BLaER1 treated with 17β-estradiol and CSF1 and Interleukin-3, amounts not matched to agents 10 nM and 100 nM (cell line): Measurements from ENCODE around the gene MTA3.
"Not testable (repeated sequence)": the region's sequence is repeated elsewhere in the genome, so short reads cannot be mapped to it uniquely, and the experiment has no call there.

Source experiments
- H3K27ac ChIP-seq, 11 experiments: shearing (Covaris generic); formaldehyde crosslinking; 2 replicates each; pipeline ENCODE4 v1.8.1; 2022
- H3K27me3 ChIP-seq, 11 experiments: shearing (Covaris generic); formaldehyde crosslinking; 2 replicates each; pipeline ENCODE4 v1.8.1; 2022
- H3K36me3 ChIP-seq, 11 experiments: shearing (Covaris generic); formaldehyde crosslinking; 2 replicates each; pipeline ENCODE4 v1.8.1; 2022
- H3K4me1 ChIP-seq, 10 experiments: shearing (Covaris generic); formaldehyde crosslinking; 2 replicates each; pipeline ENCODE4 v1.8.1; 2022
- H3K4me2 ChIP-seq, 11 experiments: shearing (Covaris generic); formaldehyde crosslinking; 2 replicates each; pipeline ENCODE4 v1.8.1; 2022
- H3K4me3 ChIP-seq, 10 experiments: shearing (Covaris generic); formaldehyde crosslinking; 2 replicates each; pipeline ENCODE4 v1.8.1; 2022
- H3K9ac ChIP-seq, 11 experiments: shearing (Covaris generic); formaldehyde crosslinking; 2 replicates each; pipeline ENCODE4 v1.8.1; 2022
- H3K9me3 ChIP-seq, 11 experiments: shearing (Covaris generic); formaldehyde crosslinking; replicated peaks in 1 of 11; 2 replicates each; pipeline ENCODE4 v1.8.1; 2022
- H4K20me1 ChIP-seq, 11 experiments: shearing (Covaris generic); formaldehyde crosslinking; 2 replicates each; pipeline ENCODE4 v1.8.1; 2022
- Cebpa-rat ChIP-seq, 11 experiments: shearing (Covaris generic); IDR thresholded peaks; 2 replicates each; pipeline ENCODE4 v1.8.1; 2022

The MTA3 gene

GRCh38 chr2:42613281-42614064, 45.0 kb downstream of the MTA3 start:
- no peak for TF ChIP-seq Cebpa-rat (IDR thresholded peaks at IDR 0.05)
- peaks cover 57 to 97% (median 81%) of the 10 kb centered on the region in 11 experiments for H3K36me3 ChIP-seq
- H3K4me2 ChIP-seq, result no peak overlapping the region
- no peaks in the 10 kb centered on the region for H4K20me1 ChIP-seq
- no peaks in the 10 kb centered on the region for H3K27me3 ChIP-seq
- no peak overlapping the region for H3K4me3 ChIP-seq
- peaks cover 0 to 6% (median 0%) of the 10 kb centered on the region in 10 experiments; a peak in 1 of 20 replicates for H3K4me1 ChIP-seq
- no peak overlapping the region for H3K27ac ChIP-seq
- no peak overlapping the region for H3K9ac ChIP-seq
- H3K9me3 ChIP-seq, result no peaks in the 10 kb centered on the region; a peak in 1 of 22 replicates

GRCh38 chr2:42614838-42615237, 46.4 kb downstream of the MTA3 start:
- H4K20me1 ChIP-seq, result no peaks in the 10 kb centered on the region
- peaks cover 0 to 2% (median 0%) of the 10 kb centered on the region in 11 experiments; a peak in 2 of 22 replicates for H3K9me3 ChIP-seq
- H3K4me3 ChIP-seq, result no peak overlapping the region
- no peak overlapping the region for H3K9ac ChIP-seq
- no peak overlapping the region for H3K27ac ChIP-seq
- H3K27me3 ChIP-seq, result no peaks in the 10 kb centered on the region
- TF ChIP-seq Cebpa-rat (IDR thresholded peaks at IDR 0.05), result no peak
- H3K36me3 ChIP-seq, result peaks cover 60 to 97% (median 77%) of the 10 kb centered on the region in 11 experiments
- peaks cover 0 to 6% (median 0%) of the 10 kb centered on the region in 10 experiments; a peak in 1 of 20 replicates for H3K4me1 ChIP-seq
- no peak overlapping the region for H3K4me2 ChIP-seq

- H3K4me2 ChIP-seq, result no peak overlapping the region
- H3K4me3 ChIP-seq, result no peak overlapping the region
- TF ChIP-seq Cebpa-rat (IDR thresholded peaks at IDR 0.05), result no peak
- H3K36me3 ChIP-seq, result peaks cover 56 to 86% (median 71%) of the 10 kb centered on the region in 11 experiments
- H3K9ac ChIP-seq, result no peak overlapping the region
- H3K27me3 ChIP-seq, result no peaks in the 10 kb centered on the region
- no peaks in the 10 kb centered on the region for H4K20me1 ChIP-seq
- H3K27ac ChIP-seq, result no peak overlapping the region
- peaks cover 0 to 6% (median 0%) of the 10 kb centered on the region in 10 experiments; a peak in 1 of 20 replicates for H3K4me1 ChIP-seq
- peaks cover 16 to 30% (median 23%) of the 10 kb centered on the region in 11 experiments; a peak in 21 of 22 replicates for H3K9me3 ChIP-seq
Observed at GRCh38 chr2:42618116-42618515, 49.7 kb downstream of the MTA3 start.

GRCh38 chr2:42618972-42619371, 50.5 kb downstream of the MTA3 start:
- Histone ChIP-seq H3K4me3 (no peak overlapping the region), H4K20me1 (no peaks in the 10 kb centered on the region), H3K36me3 (peaks cover 52 to 85% (median 69%) of the 10 kb centered on the region in 11 experiments), H3K9ac (no peak overlapping the region), H3K27me3 (no peaks in the 10 kb centered on the region), H3K4me2 (no peak overlapping the region), H3K9me3 (peaks cover 18 to 37% (median 27%) of the 10 kb centered on the region in 11 experiments; a peak in 21 of 22 replicates), H3K4me1 (no peaks in the 10 kb centered on the region), H3K27ac (no peak overlapping the region)
- TF ChIP-seq Cebpa-rat (IDR thresholded peaks at IDR 0.05), result no peak

- peaks cover 18 to 37% (median 27%) of the 10 kb centered on the region in 11 experiments; a peak in 21 of 22 replicates for H3K9me3 ChIP-seq
- H3K27me3 ChIP-seq, H4K20me1 ChIP-seq, H3K9ac ChIP-seq, H3K27ac ChIP-seq, H3K4me2 ChIP-seq, H3K4me1 ChIP-seq, H3K4me3 ChIP-seq: not testable (repeated sequence)
- H3K36me3 ChIP-seq, result peaks cover 33 to 70% (median 47%) of the 10 kb centered on the region in 11 experiments
Observed at GRCh38 chr2:42621626-42622025, 53.2 kb downstream of the MTA3 start.

- no peak overlapping the region for H3K4me3 ChIP-seq
- H3K4me2 ChIP-seq, result no peak overlapping the region
- no peaks in the 10 kb centered on the region for H4K20me1 ChIP-seq
- no peaks in the 10 kb centered on the region for H3K4me1 ChIP-seq
- peaks cover 18 to 39% (median 27%) of the 10 kb centered on the region in 11 experiments; a peak in 21 of 22 replicates for H3K9me3 ChIP-seq
- no peak overlapping the region for H3K9ac ChIP-seq
- no peak overlapping the region for H3K27ac ChIP-seq
- H3K27me3 ChIP-seq, result no peaks in the 10 kb centered on the region
- TF ChIP-seq Cebpa-rat (IDR thresholded peaks at IDR 0.05), result no peak
- peaks cover 27 to 67% (median 41%) of the 10 kb centered on the region in 11 experiments for H3K36me3 ChIP-seq
Observed at GRCh38 chr2:42622943-42623676, 54.7 kb downstream of the MTA3 start.

GRCh38 chr2:42624047-42624446, 55.6 kb downstream of the MTA3 start:
- no peak overlapping the region for H3K9ac ChIP-seq
- H3K4me1 ChIP-seq, result no peaks in the 10 kb centered on the region
- no peaks in the 10 kb centered on the region for H4K20me1 ChIP-seq
- H3K4me2 ChIP-seq, result no peak overlapping the region
- H3K4me3 ChIP-seq, result no peak overlapping the region
- peaks cover 18 to 39% (median 27%) of the 10 kb centered on the region in 11 experiments; a peak in 21 of 22 replicates for H3K9me3 ChIP-seq
- no peaks in the 10 kb centered on the region for H3K27me3 ChIP-seq
- H3K27ac ChIP-seq, result no peak overlapping the region
- peaks cover 20 to 61% (median 34%) of the 10 kb centered on the region in 11 experiments for H3K36me3 ChIP-seq
- no peak for TF ChIP-seq Cebpa-rat (IDR thresholded peaks at IDR 0.05)

- not testable (repeated sequence) for H3K4me3 ChIP-seq
Observed at GRCh38 chr2:42628024-42628423, 59.6 kb downstream of the MTA3 start.

GRCh38 chr2:42636934-42637333, 68.5 kb downstream of the MTA3 start:
- TF ChIP-seq Cebpa-rat (IDR thresholded peaks at IDR 0.05), result no peak
- Histone ChIP-seq H3K9me3 (peaks cover 14 to 27% (median 21%) of the 10 kb centered on the region in 11 experiments), H3K27ac (no peak overlapping the region), H3K9ac (no peak overlapping the region), H3K36me3 (peaks cover 19 to 39% (median 24%) of the 10 kb centered on the region in 11 experiments; a peak in 20 of 22 replicates), H3K4me2 (no peak overlapping the region), H3K4me1 (peaks cover 0 to 9% (median 0%) of the 10 kb centered on the region in 10 experiments; a peak in 2 of 20 replicates), H3K4me3 (no peak overlapping the region), H4K20me1 (no peaks in the 10 kb centered on the region), H3K27me3 (no peaks in the 10 kb centered on the region)

More at GRCh38 chr2:42628024-42628423, 59.6 kb downstream of the MTA3 start:
- H3K9ac ChIP-seq, H4K20me1 ChIP-seq, H3K27ac ChIP-seq, H3K27me3 ChIP-seq, H3K4me1 ChIP-seq, H3K4me2 ChIP-seq: not testable (repeated sequence)
- Histone ChIP-seq H3K36me3 (peaks cover 8 to 65% (median 22%) of the 10 kb centered on the region in 11 experiments; a peak in 20 of 22 replicates), H3K9me3 (peaks cover 2 to 24% (median 14%) of the 10 kb centered on the region in 11 experiments; a peak in 21 of 22 replicates)
